Occipital lobe (tissue), 2 donors: Measurements from ENCODE around the gene SLC9B2. TPM values are rescaled to one million over a fixed set of nuclear protein-coding genes. Genes with fewer than 3 reads are reported as not detected.
A peak's percentile ranks its signal among the peaks of the same experiment; 100 is the strongest.
"Not testable (repeated sequence)": the region's sequence is repeated elsewhere in the genome, so short reads cannot be mapped to it uniquely, and the experiment has no call there.

Experiments
- DNase-seq: peaks from one replicate; lab custom pipeline; 2025; lab: John Stamatoyannopoulos, UW
- total RNA-seq: library from RNA; depleted of rRNA; stranded (reverse); fragments of >200 nt; gene quantifications from one replicate; pipeline ENCODE4 v1.2.3, GENCODE V29; 2014

SLC9B2 gene
- total RNA-seq, 1 donor from 2014 or later: 112 TPM

DNA sequence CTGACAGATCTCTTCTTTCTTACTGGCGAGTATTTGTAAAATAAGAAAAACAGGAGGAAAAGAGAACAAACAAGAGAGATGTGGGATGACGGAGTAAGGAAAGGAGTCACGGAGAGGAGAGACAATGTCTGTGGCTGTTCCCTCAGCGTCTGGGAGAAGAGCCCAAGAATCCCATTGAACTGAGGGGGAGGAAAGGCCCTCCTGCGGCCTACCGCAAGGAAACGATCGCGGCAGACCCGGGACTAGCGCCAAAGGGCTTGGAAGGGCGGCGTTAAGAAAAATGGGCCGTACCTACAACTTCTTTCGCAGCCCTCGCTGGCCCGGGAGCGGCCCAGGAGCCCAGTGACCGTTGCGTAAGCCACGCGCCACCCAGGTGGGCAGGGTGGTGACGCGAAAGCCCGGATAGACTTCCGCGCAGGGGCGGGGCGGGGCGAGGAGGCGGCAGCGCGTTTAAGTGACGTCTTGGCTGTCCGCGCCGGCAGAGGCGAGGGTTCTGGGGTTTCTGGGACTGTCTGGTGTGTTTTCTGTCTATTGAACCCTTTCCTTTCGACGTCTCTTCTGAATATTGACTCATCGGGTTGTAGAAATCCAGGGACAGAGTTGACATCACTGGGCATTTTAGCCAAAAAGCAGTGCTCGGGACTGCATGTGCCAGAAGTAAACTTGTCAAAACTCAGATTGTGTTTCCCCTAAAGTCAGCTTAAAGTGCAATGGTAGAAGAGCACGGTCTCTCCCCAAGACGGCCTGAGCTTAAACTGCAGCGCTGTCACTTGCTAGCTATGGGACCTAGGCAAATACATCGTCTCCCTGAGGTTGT lies 57.0 kb downstream of the SLC9B2 start, which contains the start of gene SLC9B1:
SLC9B1 (minus strand) TSS at position 398 of the 817 bp plus-strand sequence. CDS start 27,994 bp downstream, outside the sequence.
- DNase-seq: peak; percentile 82

- DNase-seq: no peak
Measured at GRCh38 chr4:103018391-103019307, 57.9 kb downstream of the SLC9B2 start.

GRCh38 chr4:103012551-103012950 lies 64.0 kb downstream of the SLC9B2 start:
- no peak for DNase-seq

DNA sequence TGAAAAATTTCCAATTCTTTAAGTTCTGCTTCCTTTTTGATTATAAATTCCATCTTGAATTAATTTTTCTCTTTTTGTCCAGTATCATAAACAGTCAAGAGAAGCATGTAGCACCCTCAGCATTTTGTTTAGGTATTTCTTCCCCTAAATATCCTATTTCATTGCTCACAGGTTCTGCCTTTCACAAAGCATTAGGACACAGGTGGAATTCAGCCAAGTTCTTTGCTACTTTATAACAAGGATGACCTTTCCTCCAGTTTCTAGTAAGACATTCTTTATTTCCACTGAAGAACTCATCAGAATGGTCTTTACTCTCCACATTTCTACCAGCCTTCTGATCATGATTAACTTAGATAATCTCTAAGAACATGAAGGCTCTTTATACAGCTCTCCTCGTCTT lies 64.5 kb downstream of the SLC9B2 start:
- DNase-seq: no peak

GRCh38 chr4:103011378-103012025 lies 65.1 kb downstream of the SLC9B2 start:
- no peak for DNase-seq

GRCh38 chr4:103010804-103011203 lies 65.8 kb downstream of the SLC9B2 start:
- DNase-seq: no peak

- DNase-seq: no peak
Measured at GRCh38 chr4:103008875-103009729, 67.5 kb downstream of the SLC9B2 start.

DNA sequence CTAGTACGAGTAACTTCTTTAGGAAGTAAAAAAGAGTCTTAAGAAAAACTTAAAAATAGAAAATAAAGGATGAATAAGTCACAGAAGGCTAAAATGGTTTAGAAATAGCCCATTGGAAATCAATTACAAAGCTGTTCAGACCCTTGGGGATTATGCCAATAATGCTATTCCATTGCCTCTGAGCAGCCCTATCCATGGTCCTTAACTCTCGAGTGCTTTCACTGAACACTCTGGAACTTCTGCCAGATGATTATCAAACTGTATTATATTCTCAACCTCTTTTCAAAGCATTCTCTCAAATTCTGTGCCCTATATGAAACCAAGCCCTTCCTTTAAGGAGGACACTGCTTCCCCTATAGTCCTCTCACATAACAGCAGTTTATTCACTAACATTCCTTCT lies 74.0 kb downstream of the SLC9B2 start:
- DNase-seq: no peak

DNA sequence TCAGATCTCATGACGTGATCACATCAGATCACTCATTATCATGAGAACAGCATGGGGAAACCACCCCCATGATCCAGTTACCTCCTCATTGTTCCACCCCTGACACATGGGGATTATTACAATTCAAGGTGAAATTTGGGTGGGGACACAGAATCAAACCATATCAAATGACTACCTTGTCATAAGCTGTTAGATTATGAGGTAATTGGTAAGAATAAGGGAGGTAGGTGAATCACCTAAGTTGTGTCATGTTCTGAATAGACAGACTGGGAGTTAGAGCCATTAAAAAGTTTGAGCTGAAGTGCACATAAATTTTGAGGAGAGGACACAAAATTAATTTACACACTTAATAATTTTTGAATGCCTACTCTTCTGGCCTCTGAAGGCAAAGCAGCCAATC lies 81.8 kb downstream of the SLC9B2 start:
- no peak for DNase-seq

DNA sequence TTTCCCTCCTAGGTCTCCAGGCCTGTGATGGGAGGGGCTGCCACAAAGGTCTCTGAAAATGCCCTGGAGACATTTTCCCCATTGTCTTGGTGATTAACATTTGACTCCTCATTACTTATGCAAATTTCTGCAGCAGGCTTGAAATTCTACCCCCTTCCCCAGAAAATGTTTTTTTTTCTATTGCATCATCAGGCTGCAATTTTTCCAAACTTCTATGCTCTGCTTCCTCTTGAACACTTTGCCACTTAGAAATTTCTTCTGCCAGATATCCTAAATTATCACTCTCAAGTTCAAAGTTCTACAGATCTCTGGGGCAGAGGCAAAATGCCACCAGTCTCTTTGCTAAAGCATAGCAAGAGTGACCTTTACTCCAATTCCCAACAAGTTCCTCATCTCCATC lies 82.6 kb downstream of the SLC9B2 start:
- not testable (repeated sequence) for DNase-seq

GRCh38 chr4:102988429-102989020 lies 88.0 kb downstream of the SLC9B2 start:
- DNase-seq: no peak

DNA sequence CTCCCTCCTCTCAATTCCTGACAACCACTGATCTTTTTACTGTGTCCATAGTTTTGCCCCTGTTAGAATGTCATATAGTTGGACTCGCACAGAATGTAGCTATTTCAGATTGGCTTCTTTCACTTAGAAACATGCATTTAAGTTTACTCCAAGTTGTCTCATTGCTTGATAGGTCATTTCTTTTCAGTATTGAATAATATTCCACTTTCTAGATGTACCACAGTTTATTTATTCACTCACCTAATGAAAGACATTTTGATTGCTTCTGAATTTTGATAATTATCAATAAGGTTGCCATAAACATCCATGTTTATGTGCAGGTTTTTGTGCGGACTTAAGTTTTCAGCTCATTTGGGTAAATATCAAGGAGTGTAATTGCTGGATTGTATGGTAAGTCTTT lies 95.6 kb downstream of the SLC9B2 start:
- DNase-seq: no peak

Other genes with a start within 250 kb of the SLC9B2 start
- gene UBE2D3, start 249.2 kb downstream of the SLC9B2 start, total RNA-seq: 288 TPM
- 54.3 TPM for gene CISD2, start 207.8 kb downstream of the SLC9B2 start, total RNA-seq
- gene SLC9B1, start 57.1 kb downstream of the SLC9B2 start, total RNA-seq: 10.8 TPM
- 8.4 TPM for gene BDH2, start 23.1 kb upstream of the SLC9B2 start, total RNA-seq
- 5.0 TPM for gene CENPE, start 121.6 kb upstream of the SLC9B2 start, total RNA-seq